Esophagus muscularis mucosa (tissue), 4 donors: ENCODE results near the gene HSD11B1.

Experiments used
- EP300 ChIP-seq: sonication (generic); formaldehyde crosslinking; IDR thresholded peaks from one replicate; pipeline ENCODE4 v1.6.1; 2017; ENCODE audit warnings: antibody characterized with exemption
- POLR2A ChIP-seq: fragments of 450-650 bp; IDR thresholded peaks from one replicate; pipeline ENCODE4 v1.6.1; 2017; ENCODE audit warnings: antibody characterized with exemption, moderate library complexity, mild to moderate bottlenecking, low read depth
- POLR2AphosphoS5 ChIP-seq, 2 donors: sonication (generic); formaldehyde crosslinking; IDR thresholded peaks; one replicate each; pipeline ENCODE4 v1.6.1; 2017; ENCODE audit warnings: antibody characterized with exemption in 2 of 2
- TF ChIP-seq, protein P1 (sequence below), 3 experiments: fragments of 200-600 bp in 2 of 3; fragments of 450-650 bp in 1 of 3; sonication (generic) in 2 of 3; IDR thresholded peaks; one replicate each; pipeline ENCODE4 v1.5.1; 2017 to 2019; ENCODE audit warnings: antibody characterized with exemption in 3 of 3, mild to moderate bottlenecking in 2 of 3, moderate library complexity in 1 of 3

DNA sequence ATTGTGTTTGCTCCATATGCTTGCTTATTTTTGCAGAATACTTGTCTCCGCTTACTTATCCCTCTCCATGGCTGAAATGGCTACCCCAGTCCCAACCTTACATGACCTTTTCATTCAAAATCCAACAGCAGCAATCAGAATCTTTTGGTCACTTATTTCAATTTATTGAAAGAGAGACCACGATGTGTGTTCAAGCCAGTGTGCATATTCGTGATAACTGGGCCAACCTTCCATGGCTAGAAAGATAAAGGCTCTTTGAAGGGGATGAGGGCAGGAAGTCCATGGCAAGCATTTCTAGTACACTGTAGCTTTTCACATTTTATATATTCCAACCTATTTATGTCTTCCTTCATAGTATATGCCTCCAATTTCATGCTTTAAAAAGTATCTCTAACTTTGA is 23.1 kb downstream of the HSD11B1 start:
- no peak for TF ChIP-seq EP300
- TF ChIP-seq, protein P1, sequence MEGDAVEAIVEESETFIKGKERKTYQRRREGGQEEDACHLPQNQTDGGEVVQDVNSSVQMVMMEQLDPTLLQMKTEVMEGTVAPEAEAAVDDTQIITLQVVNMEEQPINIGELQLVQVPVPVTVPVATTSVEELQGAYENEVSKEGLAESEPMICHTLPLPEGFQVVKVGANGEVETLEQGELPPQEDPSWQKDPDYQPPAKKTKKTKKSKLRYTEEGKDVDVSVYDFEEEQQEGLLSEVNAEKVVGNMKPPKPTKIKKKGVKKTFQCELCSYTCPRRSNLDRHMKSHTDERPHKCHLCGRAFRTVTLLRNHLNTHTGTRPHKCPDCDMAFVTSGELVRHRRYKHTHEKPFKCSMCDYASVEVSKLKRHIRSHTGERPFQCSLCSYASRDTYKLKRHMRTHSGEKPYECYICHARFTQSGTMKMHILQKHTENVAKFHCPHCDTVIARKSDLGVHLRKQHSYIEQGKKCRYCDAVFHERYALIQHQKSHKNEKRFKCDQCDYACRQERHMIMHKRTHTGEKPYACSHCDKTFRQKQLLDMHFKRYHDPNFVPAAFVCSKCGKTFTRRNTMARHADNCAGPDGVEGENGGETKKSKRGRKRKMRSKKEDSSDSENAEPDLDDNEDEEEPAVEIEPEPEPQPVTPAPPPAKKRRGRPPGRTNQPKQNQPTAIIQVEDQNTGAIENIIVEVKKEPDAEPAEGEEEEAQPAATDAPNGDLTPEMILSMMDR (IDR thresholded peaks at IDR 0.05), result no peak
- no peak for TF ChIP-seq POLR2AphosphoS5 (IDR thresholded peaks at IDR 0.05)
- no peak for TF ChIP-seq POLR2A
